ENCODE results near the gene CAMSAP1.

CAMSAP1 gene

GRCh38 chr9:135788576-135789300 lies 118.6 kb downstream of the CAMSAP1 start:
- H3K4me1 ChIP-seq (ENCODE audit: control insufficient read depth, insufficient read depth, low read length): no peaks in the 10 kb centered on the region
- H3K4me3 ChIP-seq (ENCODE audit: low read length): no peak overlapping the region
- H3K4me2 ChIP-seq (ENCODE audit: low read length): no peak overlapping the region
- no peaks in the 10 kb centered on the region for H3K36me3 ChIP-seq (ENCODE audit: insufficient read depth, low read length)
- no peaks in the 10 kb centered on the region for H3K9me3 ChIP-seq (replicated peaks; ENCODE audit: low read length)
- H3K27me3 ChIP-seq (ENCODE audit: control insufficient read depth, insufficient read depth, low read length): peaks cover 19% of the 10 kb centered on the region
- H3K9ac ChIP-seq (ENCODE audit: low read depth, low read length): no peak overlapping the region

DNA sequence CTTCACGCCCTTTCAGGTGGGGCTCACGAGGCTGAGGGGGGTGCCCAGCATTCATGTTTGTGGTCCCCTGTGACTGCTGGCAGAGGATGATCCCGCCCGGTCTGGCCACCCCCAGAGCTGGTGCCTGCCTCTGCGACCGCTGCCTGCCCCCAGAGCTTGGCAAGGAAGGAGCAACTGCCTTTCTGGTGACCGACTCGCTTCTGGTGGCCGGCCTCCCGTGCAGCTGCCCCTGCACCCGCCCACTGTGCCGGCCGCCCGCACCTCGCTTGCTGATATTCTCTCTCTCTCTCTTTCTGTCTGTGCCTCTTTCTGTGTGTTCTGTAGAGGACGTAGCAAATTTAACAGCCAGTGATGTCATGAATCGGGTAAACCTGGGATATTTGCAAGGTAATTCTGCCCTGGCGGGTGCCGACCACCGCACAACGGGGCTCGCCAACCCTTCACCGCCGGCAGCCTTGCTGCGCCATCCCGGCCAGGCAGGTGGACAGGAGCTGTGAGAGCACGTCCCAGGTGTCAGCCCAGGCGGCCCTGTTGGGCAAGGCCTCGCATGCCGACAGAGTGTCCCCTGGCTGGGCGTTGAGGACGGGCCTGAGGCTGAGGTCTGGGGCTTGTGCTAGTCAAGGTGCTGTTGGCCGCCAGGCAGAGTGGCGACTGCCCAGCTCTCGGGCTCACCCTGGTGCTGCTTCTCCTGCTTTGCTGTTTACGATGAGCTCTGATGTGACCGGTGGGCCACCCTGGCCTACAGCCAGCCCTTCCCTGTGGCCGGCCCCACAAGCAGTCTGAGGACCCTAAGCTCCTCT lies 119.4 kb downstream of the CAMSAP1 start:
- peaks cover 19% of the 10 kb centered on the region for H3K27me3 ChIP-seq (ENCODE audit: control insufficient read depth, insufficient read depth, low read length)

GRCh38 chr9:135787317-135787716 lies 120.0 kb downstream of the CAMSAP1 start:
- Histone ChIP-seq H3K4me1 (ENCODE audit: control insufficient read depth, insufficient read depth, low read length) (no peaks in the 10 kb centered on the region), H3K27me3 (ENCODE audit: control insufficient read depth, insufficient read depth, low read length) (peaks cover 21% of the 10 kb centered on the region), H3K36me3 (ENCODE audit: insufficient read depth, low read length) (no peaks in the 10 kb centered on the region), H3K4me2 (ENCODE audit: low read length) (no peak overlapping the region), H3K9ac (ENCODE audit: low read depth, low read length) (no peak overlapping the region), H3K9me3 (replicated peaks; ENCODE audit: low read length) (no peaks in the 10 kb centered on the region), H3K4me3 (ENCODE audit: low read length) (no peak overlapping the region)

More for the DNA sequence above, 119.4 kb downstream of the CAMSAP1 start:
- Histone ChIP-seq H3K36me3 (ENCODE audit: insufficient read depth, low read length) (no peaks in the 10 kb centered on the region), H3K4me3 (ENCODE audit: low read length) (no peak overlapping the region), H3K9me3 (replicated peaks; ENCODE audit: low read length) (no peaks in the 10 kb centered on the region), H3K4me1 (ENCODE audit: control insufficient read depth, insufficient read depth, low read length) (no peaks in the 10 kb centered on the region), H3K4me2 (ENCODE audit: low read length) (no peak overlapping the region), H3K9ac (ENCODE audit: low read depth, low read length) (no peak overlapping the region)

- peaks cover 22% of the 10 kb centered on the region for H3K27me3 ChIP-seq (ENCODE audit: control insufficient read depth, insufficient read depth, low read length)
- H3K4me1 ChIP-seq (ENCODE audit: control insufficient read depth, insufficient read depth, low read length): no peaks in the 10 kb centered on the region
- H3K4me3 ChIP-seq (ENCODE audit: low read length): no peak overlapping the region
- H3K9me3 ChIP-seq (replicated peaks; ENCODE audit: low read length): no peaks in the 10 kb centered on the region
- no peak overlapping the region for H3K4me2 ChIP-seq (ENCODE audit: low read length)
- no peaks in the 10 kb centered on the region for H3K36me3 ChIP-seq (ENCODE audit: insufficient read depth, low read length)
- no peak overlapping the region for H3K9ac ChIP-seq (ENCODE audit: low read depth, low read length)
These were observed 121.1 kb downstream of the CAMSAP1 start for GRCh38 chr9:135786146-135786690.

GRCh38 chr9:135785013-135785575 lies 122.3 kb downstream of the CAMSAP1 start:
- Histone ChIP-seq H3K27me3 (ENCODE audit: control insufficient read depth, insufficient read depth, low read length) (peaks cover 22% of the 10 kb centered on the region), H3K4me1 (ENCODE audit: control insufficient read depth, insufficient read depth, low read length) (no peaks in the 10 kb centered on the region), H3K9me3 (replicated peaks; ENCODE audit: low read length) (no peaks in the 10 kb centered on the region), H3K9ac (ENCODE audit: low read depth, low read length) (no peak overlapping the region), H3K36me3 (ENCODE audit: insufficient read depth, low read length) (no peaks in the 10 kb centered on the region), H3K4me2 (ENCODE audit: low read length) (no peak overlapping the region), H3K4me3 (ENCODE audit: low read length) (no peak overlapping the region)

GRCh38 chr9:135783540-135784245 lies 123.7 kb downstream of the CAMSAP1 start:
- Histone ChIP-seq H3K4me1 (ENCODE audit: control insufficient read depth, insufficient read depth, low read length) (no peaks in the 10 kb centered on the region), H3K27me3 (ENCODE audit: control insufficient read depth, insufficient read depth, low read length) (peaks cover 20% of the 10 kb centered on the region), H3K4me2 (ENCODE audit: low read length) (no peak overlapping the region), H3K9ac (ENCODE audit: low read depth, low read length) (no peak overlapping the region), H3K4me3 (ENCODE audit: low read length) (no peak overlapping the region), H3K36me3 (ENCODE audit: insufficient read depth, low read length) (no peaks in the 10 kb centered on the region), H3K9me3 (replicated peaks; ENCODE audit: low read length) (no peaks in the 10 kb centered on the region)

DNA sequence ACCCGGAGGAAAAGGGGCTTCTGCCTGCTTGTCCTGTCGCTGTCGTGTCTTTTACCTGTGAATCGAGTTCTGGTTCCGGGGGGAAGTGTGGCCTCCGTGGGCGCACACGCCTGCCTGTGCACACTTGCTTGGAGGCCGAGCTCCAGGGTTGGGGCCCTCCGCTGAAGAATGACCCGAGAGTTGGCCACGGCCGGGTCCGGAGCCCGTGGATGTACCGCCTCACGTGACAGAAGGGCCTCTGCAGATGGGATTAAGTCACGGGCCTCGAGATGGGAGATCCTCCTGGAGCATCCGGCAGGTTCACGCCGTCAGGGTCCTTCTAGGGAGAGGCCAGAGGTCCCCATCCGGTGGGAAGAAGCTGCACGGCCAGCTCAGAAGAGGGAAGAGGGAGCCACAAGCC lies 124.4 kb downstream of the CAMSAP1 start:
- no peak overlapping the region for H3K9ac ChIP-seq (ENCODE audit: low read depth, low read length)

GRCh38 chr9:135780626-135781025 lies 126.7 kb downstream of the CAMSAP1 start:
- Histone ChIP-seq H3K4me1 (ENCODE audit: control insufficient read depth, insufficient read depth, low read length) (no peaks in the 10 kb centered on the region), H3K36me3 (ENCODE audit: insufficient read depth, low read length) (no peaks in the 10 kb centered on the region), H3K4me3 (ENCODE audit: low read length) (no peak overlapping the region), H3K27me3 (ENCODE audit: control insufficient read depth, insufficient read depth, low read length) (peaks cover 3% of the 10 kb centered on the region), H3K9me3 (replicated peaks; ENCODE audit: low read length) (no peaks in the 10 kb centered on the region), H3K4me2 (ENCODE audit: low read length) (no peak overlapping the region), H3K9ac (ENCODE audit: low read depth, low read length) (no peak overlapping the region)

More for the DNA sequence above, 124.4 kb downstream of the CAMSAP1 start:
- peaks cover 12% of the 10 kb centered on the region for H3K27me3 ChIP-seq (ENCODE audit: control insufficient read depth, insufficient read depth, low read length)
- no peaks in the 10 kb centered on the region for H3K36me3 ChIP-seq (ENCODE audit: insufficient read depth, low read length)
- H3K4me2 ChIP-seq (ENCODE audit: low read length): no peak overlapping the region
- H3K9me3 ChIP-seq (replicated peaks; ENCODE audit: low read length): no peaks in the 10 kb centered on the region
- H3K4me3 ChIP-seq (ENCODE audit: low read length): no peak overlapping the region
- no peaks in the 10 kb centered on the region for H3K4me1 ChIP-seq (ENCODE audit: control insufficient read depth, insufficient read depth, low read length)

DNA sequence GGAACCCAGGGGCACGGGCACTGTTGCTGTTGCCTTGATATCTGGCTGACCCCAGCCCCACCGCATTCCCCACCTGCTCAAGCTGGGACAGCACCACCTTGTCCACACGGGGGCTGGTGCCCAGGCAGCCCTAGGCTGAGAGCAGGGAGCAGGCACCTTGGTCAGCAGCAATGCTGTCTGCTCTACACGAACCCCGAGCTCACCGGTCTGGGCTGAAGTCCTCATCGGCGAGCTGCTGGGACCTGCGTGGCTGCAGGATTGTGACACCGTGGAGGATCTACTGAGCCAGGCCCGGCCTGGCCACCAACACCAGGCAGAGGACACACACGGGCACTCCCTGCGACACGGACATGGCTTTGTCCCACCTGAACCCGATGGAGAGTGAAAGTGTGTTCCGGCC lies 127.3 kb downstream of the CAMSAP1 start:
- H3K4me3 ChIP-seq (ENCODE audit: low read length): no peak overlapping the region
- H3K9me3 ChIP-seq (replicated peaks; ENCODE audit: low read length): no peaks in the 10 kb centered on the region
- no peak overlapping the region for H3K4me2 ChIP-seq (ENCODE audit: low read length)
- no peaks in the 10 kb centered on the region for H3K36me3 ChIP-seq (ENCODE audit: insufficient read depth, low read length)
- H3K9ac ChIP-seq (ENCODE audit: low read depth, low read length): no peak overlapping the region
- H3K4me1 ChIP-seq (ENCODE audit: control insufficient read depth, insufficient read depth, low read length): no peaks in the 10 kb centered on the region
- H3K27me3 ChIP-seq (ENCODE audit: control insufficient read depth, insufficient read depth, low read length): peaks cover 3% of the 10 kb centered on the region

DNA sequence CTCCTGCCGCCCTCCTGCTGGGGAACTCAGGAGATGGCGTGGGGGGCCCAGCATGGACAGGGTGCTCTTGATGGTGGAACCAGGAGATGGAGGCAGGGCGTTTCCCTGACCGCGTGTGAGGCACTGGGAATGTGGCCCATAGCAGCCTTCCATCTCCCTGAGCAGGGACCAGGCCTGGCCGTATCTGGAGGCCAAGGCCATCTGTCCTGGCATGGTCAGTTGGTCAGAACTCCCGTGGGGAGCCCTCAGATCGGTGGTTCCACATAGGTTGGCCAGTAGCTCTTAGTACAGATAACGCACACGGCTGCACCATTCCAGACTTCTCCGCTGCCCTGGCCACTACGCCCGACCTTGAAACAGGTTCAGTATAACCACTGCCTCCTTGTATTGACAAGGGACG lies 127.8 kb downstream of the CAMSAP1 start:
- no peak overlapping the region for H3K9ac ChIP-seq (ENCODE audit: low read depth, low read length)
- no peak overlapping the region for H3K4me2 ChIP-seq (ENCODE audit: low read length)

DNA sequence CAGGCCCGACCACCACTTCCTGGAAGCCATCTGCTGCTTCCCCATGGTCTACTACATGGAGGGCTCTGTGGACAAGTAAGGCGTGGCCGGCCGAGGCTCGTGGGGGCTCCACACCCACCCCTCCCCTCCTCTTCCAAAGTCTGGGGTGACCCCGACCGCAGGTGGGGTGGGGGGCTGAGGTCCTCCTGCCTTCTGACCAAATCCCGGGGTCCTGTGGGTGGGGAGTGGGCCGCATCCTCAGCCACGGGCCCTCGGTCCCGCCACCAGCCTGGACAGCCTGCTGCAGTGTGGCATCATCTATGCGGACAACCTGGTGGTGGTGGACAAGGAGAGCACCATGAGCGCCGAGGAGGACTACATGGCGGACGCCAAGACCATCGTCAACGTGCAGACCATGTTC lies 128.9 kb downstream of the CAMSAP1 start:
- no peak overlapping the region for H3K9ac ChIP-seq (ENCODE audit: low read depth, low read length)
- peaks cover 3% of the 10 kb centered on the region for H3K27me3 ChIP-seq (ENCODE audit: control insufficient read depth, insufficient read depth, low read length)
- no peak overlapping the region for H3K4me2 ChIP-seq (ENCODE audit: low read length)
- no peak overlapping the region for H3K4me3 ChIP-seq (ENCODE audit: low read length)
- no peaks in the 10 kb centered on the region for H3K9me3 ChIP-seq (replicated peaks; ENCODE audit: low read length)
- H3K36me3 ChIP-seq (ENCODE audit: insufficient read depth, low read length): no peaks in the 10 kb centered on the region
- no peaks in the 10 kb centered on the region for H3K4me1 ChIP-seq (ENCODE audit: control insufficient read depth, insufficient read depth, low read length)

More for the DNA sequence above, 127.8 kb downstream of the CAMSAP1 start:
- Histone ChIP-seq H3K9me3 (replicated peaks; ENCODE audit: low read length) (no peaks in the 10 kb centered on the region), H3K36me3 (ENCODE audit: insufficient read depth, low read length) (no peaks in the 10 kb centered on the region), H3K4me1 (ENCODE audit: control insufficient read depth, insufficient read depth, low read length) (no peaks in the 10 kb centered on the region), H3K27me3 (ENCODE audit: control insufficient read depth, insufficient read depth, low read length) (peaks cover 3% of the 10 kb centered on the region), H3K4me3 (ENCODE audit: low read length) (no peak overlapping the region)

Data from skeletal muscle satellite cell (primary cell).